HTR-8/SVneo (cell line): ENCODE data around the gene LIPI.
"Not testable (repeated sequence)": the region's sequence is repeated elsewhere in the genome, so short reads cannot be mapped to it uniquely, and the experiment has no call there.

ENCODE experiments used
- DNase-seq: peaks from one replicate; pipeline ENCODE4 v3.0.0; 2011; ENCODE audit warnings: low spot score, mixed read lengths; ENCODE audit not compliant: insufficient read length
- FAIRE-seq: peaks from 2 replicates; lab custom pipeline; 2011; peaks lifted over from hg19 to GRCh38; lab: Jason Lieb, UNC

LIPI gene

GRCh38 chr21:14120091-14120734, 90.5 kb downstream of the LIPI start:
- DNase-seq, result no peak
- no peak for FAIRE-seq

DNA sequence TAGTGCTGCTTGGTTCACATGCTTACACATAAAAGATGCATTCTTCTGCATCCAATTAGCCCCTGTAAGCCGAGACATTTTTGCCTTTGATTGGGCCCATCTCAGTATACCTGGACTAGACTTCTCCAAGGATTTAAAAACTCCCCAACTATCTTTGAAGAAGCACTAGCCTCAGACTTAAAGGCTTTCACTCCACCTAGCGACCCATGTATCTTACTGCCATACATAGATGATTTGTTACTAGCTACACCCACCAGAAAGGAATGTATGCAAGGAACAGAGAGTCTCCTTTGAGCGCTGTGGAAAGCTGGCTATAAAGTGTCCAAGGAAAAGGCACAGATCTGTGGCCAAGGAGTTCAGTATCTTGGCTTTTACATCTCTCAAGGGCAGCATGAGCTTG, 91.7 kb downstream of the LIPI start:
- DNase-seq, result no peak

DNA sequence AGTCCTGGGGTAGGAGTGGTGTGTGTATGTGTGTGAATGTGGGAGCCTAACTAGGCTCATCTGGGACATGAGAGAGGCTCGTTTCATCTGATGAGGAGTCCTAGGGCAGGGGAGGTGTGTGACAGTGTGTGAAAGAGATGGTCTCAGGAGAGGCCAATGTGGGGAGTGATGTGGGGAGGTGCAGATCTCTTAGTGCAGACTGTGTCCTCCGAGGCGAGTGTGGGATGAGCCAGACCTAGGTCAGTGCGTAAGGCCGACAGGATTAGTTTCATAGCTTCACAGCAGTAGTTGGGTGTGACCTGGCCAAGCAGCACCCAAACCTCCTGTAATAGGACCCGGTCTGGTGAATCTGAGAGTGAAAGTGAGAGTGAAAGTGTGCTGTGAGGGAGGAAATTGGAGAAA, 94.7 kb downstream of the LIPI start:
- DNase-seq (no peak), FAIRE-seq (no peak)

More for the DNA sequence above, 91.7 kb downstream of the LIPI start:
- no peak for FAIRE-seq

DNA sequence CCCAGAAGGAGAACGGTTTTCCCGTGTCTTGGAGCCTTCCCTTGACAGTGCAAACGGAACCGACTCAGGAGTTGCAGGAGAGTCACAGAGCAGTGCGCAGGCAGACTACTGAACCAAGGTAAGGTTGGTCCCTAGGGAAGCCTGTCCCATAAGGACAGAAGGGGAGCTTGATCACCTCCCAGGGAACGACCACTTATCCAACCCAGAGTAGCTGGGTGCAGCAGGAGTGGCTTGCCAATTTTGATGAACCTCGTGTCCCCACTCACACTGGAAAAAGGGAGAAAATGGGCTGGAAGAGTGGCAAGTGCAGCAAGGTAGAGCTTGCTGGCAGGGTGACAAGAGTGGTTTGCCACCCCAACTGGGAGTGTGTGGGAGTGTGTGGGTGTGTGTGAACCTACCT, 95.1 kb downstream of the LIPI start:
- FAIRE-seq, result no peak

DNA sequence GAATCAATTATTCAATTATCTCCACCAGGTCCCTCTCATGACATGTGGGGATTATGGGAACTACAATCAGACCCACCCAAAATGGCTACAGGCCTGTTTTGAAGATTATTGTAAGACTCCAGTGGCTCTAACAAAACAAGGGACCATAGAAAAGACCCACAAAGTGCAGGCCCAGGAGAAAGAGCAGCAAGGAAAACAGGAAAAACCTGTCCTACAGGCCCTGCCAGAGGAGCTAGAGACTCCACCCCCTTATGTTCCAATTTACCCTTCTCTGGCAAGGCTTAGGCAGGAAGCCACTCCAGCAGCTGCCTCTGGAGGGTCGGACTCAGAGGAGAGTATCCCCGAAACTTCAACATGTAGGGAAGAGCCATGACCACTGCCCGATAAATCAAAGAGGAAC, 96.5 kb downstream of the LIPI start:
- FAIRE-seq (no peak), DNase-seq (no peak)

More for the DNA sequence above, 95.1 kb downstream of the LIPI start:
- DNase-seq, result no peak

DNA sequence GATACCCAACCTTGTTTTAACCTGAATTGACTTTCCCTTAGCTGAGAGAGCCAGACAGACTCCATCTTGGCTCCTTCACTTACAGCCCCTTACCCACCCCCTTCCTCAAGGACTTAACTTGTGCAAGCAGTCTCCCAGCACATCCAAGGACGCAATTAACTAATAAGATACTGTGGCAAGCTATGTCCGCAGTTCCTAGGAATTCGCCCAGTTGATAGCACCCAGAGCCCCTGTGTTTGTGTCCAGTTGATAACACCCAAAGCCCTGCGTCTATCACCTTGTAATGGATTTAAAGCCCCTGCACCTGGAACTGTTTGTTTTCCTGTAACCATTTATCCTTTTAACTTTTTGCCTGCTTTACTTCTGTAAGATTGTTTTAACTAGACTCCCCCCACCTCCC, 106.2 kb downstream of the LIPI start:
- not testable (repeated sequence) for FAIRE-seq, DNase-seq

DNA sequence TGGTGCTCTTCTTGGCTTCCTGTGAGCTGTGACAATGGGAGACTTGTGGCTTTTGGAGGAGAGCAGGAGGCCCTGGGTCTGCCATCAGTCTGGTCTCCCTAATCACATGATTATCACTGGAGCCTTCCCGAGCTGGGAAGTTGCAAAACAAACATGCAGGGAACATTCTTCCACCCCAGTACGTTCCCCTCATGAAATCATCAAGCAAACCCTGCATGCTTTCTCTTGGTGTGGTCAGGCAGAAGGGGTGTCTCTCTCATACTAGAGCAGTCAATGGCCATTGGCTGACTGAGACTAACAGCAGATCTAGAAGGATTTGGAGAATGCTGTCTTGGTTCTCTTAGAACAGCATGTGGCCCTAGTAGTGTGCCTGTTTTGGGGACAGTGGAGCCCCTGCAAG, 111.2 kb downstream of the LIPI start:
- FAIRE-seq (no peak), DNase-seq (no peak)

DNA sequence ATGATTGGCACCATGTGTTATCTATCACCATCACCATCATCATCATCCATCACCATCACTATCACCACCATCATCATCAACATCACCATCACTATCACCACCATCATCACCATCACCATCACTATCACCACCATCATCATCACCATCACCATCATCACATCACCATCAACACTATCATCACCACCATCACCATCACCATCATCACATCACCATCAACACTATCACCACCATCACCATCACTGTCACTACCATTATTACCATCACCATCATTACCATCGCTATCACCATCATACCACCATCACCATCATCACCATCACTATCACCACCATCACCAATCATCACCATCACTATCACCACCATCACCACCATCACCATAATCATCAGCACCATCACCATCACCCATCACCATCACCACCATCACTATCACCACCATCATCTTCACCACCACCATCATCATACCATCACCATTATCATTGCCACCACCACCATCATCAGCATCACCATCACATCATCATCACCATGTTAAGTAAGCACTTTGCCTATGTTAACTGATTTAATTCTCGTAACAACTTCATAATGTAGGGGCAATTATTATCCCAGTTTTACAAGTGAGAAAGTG, 112.8 kb downstream of the LIPI start:
- no peak for DNase-seq
- peak; percentile 99 for FAIRE-seq

- DNase-seq, result no peak
- FAIRE-seq, result no peak
Observed at GRCh38 chr21:14096577-14096976, 114.2 kb downstream of the LIPI start.

DNA sequence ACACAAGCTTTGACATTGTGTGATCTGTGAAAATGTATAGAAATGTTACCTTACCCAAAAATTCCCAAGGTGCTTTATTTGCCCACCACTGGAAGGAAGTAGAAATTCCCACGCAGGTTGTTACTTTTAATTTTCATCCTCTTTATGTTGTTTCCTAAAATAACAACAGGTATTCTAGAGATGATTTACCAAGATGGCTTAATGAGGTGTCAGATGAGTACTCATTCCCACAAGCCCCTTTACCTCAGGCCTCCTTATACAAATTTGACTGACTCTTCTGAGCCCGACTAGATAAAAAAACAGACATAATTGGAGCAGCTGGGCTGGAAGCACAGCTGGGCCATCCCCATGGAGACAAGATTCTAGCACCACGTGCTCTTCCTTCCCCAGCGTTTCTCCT, 114.6 kb downstream of the LIPI start:
- DNase-seq, result no peak
- no peak for FAIRE-seq

GRCh38 chr21:14095056-14095455, 115.7 kb downstream of the LIPI start:
- no peak for FAIRE-seq

GRCh38 chr21:14092834-14093560, 117.8 kb downstream of the LIPI start:
- FAIRE-seq, result no peak
- no peak for DNase-seq

More at GRCh38 chr21:14095056-14095455, 115.7 kb downstream of the LIPI start:
- DNase-seq, result no peak

GRCh38 chr21:14090184-14090583, 120.6 kb downstream of the LIPI start:
- DNase-seq, result not testable (repeated sequence)
- FAIRE-seq, result peak; percentile 9

- FAIRE-seq, result no peak
- no peak for DNase-seq
Observed at GRCh38 chr21:14088391-14088790, 122.4 kb downstream of the LIPI start.

DNA sequence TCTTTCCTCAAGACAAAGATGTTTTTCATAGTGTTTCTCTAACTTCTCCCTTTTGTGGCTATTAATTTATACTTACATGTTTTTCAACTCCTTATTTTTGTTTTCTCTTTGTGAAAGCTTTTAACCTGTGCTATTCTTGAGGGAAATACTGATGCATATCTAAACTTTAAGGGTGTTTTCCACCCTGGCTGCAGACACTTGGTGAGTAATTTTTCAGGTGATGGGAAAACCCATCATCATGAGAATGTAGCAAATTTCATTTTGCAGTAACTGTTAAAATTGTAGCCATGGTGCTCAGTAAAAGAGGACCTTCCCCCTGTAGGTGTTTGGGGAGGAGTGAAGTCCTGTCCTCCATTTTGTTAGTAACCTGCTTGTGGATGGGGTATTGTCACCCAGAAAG, 124.2 kb downstream of the LIPI start:
- no peak for DNase-seq
- FAIRE-seq, result no peak

DNA sequence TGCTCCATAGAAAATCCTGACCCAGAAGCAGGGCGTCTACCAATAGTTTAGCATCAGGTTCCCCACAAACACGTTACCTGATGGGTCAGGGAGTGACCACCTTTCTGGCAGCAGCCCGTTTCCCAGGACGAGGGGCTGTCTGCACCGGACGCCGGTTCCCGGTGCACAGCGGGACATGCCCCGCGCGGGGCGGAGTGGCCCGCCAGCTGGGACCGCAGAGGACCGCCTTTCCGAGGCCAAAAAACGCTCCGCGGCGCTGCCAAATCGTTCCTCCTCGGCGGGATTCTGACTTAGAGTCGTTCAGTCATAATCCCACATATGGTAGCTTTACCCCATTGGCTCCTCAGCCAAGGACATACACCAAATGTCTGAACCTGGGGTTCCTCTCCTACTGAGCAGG, 126.1 kb downstream of the LIPI start:
- DNase-seq (no peak), FAIRE-seq (no peak)

- no peak for DNase-seq
- no peak for FAIRE-seq
Observed at GRCh38 chr21:14084068-14084501, 126.7 kb downstream of the LIPI start.

DNA sequence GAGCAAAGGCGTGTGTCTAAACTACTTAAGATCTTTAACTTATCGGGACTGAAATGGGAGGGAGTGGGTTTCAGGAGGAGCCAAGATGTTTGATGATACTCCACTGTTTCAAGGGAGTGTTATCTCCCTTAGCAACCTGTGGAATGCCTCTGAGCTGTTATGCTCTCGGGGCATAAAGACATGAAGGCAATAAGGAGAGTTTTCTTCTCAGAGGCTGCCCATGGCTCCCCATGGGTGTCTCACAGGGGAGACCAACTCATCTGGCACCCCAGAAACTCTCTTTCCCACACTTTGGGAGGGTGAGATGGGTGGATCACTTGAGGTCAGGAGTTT, 130.0 kb downstream of the LIPI start:
- FAIRE-seq (no peak), DNase-seq (no peak)

- FAIRE-seq (no peak), DNase-seq (no peak)
Observed at GRCh38 chr21:14080040-14080763, 130.6 kb downstream of the LIPI start.

GRCh38 chr21:14078746-14079375, 131.9 kb downstream of the LIPI start:
- DNase-seq (no peak), FAIRE-seq (no peak)
